Measurements from ENCODE around the gene UBE2E2.
"Not testable (repeated sequence)": the region's sequence is repeated elsewhere in the genome, so short reads cannot be mapped to it uniquely, and the experiment has no call there.

The UBE2E2 gene

GRCh38 chr3:23342343-23342742 lies 139.2 kb downstream of the UBE2E2 start:
- no peak overlapping the region for H3K4me3 ChIP-seq (ENCODE audit: low read depth, low read length)
- no peak for DNase-seq (ENCODE audit: low read depth)
- TF ChIP-seq, protein P1, sequence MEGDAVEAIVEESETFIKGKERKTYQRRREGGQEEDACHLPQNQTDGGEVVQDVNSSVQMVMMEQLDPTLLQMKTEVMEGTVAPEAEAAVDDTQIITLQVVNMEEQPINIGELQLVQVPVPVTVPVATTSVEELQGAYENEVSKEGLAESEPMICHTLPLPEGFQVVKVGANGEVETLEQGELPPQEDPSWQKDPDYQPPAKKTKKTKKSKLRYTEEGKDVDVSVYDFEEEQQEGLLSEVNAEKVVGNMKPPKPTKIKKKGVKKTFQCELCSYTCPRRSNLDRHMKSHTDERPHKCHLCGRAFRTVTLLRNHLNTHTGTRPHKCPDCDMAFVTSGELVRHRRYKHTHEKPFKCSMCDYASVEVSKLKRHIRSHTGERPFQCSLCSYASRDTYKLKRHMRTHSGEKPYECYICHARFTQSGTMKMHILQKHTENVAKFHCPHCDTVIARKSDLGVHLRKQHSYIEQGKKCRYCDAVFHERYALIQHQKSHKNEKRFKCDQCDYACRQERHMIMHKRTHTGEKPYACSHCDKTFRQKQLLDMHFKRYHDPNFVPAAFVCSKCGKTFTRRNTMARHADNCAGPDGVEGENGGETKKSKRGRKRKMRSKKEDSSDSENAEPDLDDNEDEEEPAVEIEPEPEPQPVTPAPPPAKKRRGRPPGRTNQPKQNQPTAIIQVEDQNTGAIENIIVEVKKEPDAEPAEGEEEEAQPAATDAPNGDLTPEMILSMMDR (conservative IDR thresholded peaks at IDR 0.05; ENCODE audit: low read depth, low read length) = no peak

DNA sequence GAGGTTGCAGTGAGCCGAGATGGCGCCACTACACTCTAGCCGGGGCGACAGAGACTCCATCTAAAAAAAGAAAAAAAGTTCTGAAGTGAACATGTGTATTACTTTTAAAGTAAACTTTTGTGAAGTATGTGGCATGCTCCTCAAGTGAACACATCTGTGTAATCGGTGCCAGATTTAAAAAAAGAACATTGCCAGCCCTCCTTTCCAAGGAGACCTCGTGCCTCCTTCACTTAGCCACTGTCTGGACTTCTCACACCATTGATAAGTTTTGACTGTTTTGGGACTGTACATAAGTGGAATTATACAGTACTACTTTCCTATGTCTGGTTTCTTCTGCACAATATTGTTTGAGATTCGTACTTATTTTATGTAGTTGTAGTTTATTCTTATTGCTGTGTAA lies 140.4 kb downstream of the UBE2E2 start:
- no peak for DNase-seq (ENCODE audit: low read depth)
- TF ChIP-seq, protein P1 (conservative IDR thresholded peaks at IDR 0.05; ENCODE audit: low read depth, low read length) = no peak
- H3K4me3 ChIP-seq (ENCODE audit: low read depth, low read length) = no peak overlapping the region

DNA sequence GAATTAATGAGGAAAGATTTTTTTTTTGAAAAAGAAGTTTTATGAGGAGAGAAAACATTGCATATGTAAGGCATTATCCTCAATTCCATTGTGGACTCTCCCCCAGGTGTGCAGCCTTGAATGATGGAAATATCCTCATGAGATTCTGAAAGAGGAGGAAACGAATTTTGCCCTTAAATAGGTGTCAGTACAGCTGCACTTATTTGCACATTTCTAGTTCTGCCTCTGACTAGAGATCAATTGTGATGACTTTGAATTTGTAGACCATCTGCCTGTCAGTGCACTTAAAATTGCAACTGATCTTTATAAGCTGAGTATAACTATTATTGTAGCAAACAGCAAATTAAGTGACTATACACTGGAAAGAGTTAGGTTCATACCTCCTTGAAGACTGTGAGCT lies 141.8 kb downstream of the UBE2E2 start:
- no peak overlapping the region for H3K4me3 ChIP-seq (ENCODE audit: low read depth, low read length)
- DNase-seq (ENCODE audit: low read depth) = no peak
- TF ChIP-seq, protein P1 (conservative IDR thresholded peaks at IDR 0.05; ENCODE audit: low read depth, low read length) = no peak

GRCh38 chr3:23349444-23349843 lies 146.3 kb downstream of the UBE2E2 start:
- H3K4me3 ChIP-seq (ENCODE audit: low read depth, low read length); DNase-seq (ENCODE audit: low read depth): not testable (repeated sequence)

DNA sequence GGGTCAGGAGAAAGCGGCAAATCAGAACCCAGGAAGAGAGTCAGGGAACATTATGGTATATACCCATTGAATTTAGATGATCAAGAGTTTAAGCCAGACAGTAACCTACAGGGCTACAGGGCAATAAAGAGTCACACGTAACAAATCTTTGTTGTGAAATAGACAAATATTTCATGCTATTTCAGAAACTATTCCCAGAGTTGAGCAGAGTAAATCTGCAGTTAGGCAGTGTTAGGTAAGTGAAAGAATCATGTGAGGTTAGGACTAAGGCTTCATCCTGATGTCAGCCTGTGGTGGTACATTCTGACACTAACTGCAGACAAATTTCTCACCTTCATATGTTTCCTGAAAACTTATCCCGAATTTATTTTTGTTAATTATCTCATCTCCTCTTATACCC lies 153.0 kb downstream of the UBE2E2 start:
- DNase-seq (ENCODE audit: low read depth) = peak; percentile 31
- H3K4me3 ChIP-seq (ENCODE audit: low read depth, low read length) = no peak overlapping the region
- TF ChIP-seq, protein P1 (conservative IDR thresholded peaks at IDR 0.05; ENCODE audit: low read depth, low read length) = no peak

DNA sequence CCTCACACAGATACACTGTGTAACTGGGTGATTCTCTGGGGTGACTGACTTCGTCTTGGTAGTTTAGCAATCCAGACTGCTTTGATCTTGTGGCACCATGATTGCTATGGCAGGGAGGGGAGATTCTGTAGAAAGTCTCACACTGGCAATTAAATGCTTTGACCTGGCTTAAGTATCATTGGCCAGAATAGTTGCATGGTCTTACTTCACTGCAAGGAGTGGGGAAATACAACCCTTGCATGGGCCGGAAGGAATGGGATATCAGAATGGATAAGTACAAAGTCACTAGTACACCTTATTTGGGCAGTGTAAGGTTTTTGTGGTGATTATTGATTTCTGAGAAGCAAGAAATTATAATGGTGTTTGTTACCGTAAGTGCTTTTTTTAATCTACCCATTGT lies 153.8 kb downstream of the UBE2E2 start:
- H3K4me3 ChIP-seq (ENCODE audit: low read depth, low read length) = no peak overlapping the region
- no peak for DNase-seq (ENCODE audit: low read depth)
- TF ChIP-seq, protein P1 (conservative IDR thresholded peaks at IDR 0.05; ENCODE audit: low read depth, low read length) = no peak

- TF ChIP-seq, protein P1 (conservative IDR thresholded peaks at IDR 0.05; ENCODE audit: low read depth, low read length) = no peak
- no peak for DNase-seq (ENCODE audit: low read depth)
- no peak overlapping the region for H3K4me3 ChIP-seq (ENCODE audit: low read depth, low read length)
Observed at GRCh38 chr3:23359116-23359515, 156.0 kb downstream of the UBE2E2 start.

- H3K4me3 ChIP-seq (ENCODE audit: low read depth, low read length) = no peak overlapping the region
- TF ChIP-seq, protein P1 (conservative IDR thresholded peaks at IDR 0.05; ENCODE audit: low read depth, low read length) = no peak
- no peak for DNase-seq (ENCODE audit: low read depth)
Observed at GRCh38 chr3:23365066-23365465, 161.9 kb downstream of the UBE2E2 start.

Data from choroid plexus epithelial cell (primary cell).